ENCODE results near the gene GATA3. TPM values are rescaled to one million over a fixed set of nuclear protein-coding genes. Genes with fewer than 3 reads are reported as not detected.

GATA3 gene
- total RNA-seq, 1 donor from 2014 or later, result not detected

DNA sequence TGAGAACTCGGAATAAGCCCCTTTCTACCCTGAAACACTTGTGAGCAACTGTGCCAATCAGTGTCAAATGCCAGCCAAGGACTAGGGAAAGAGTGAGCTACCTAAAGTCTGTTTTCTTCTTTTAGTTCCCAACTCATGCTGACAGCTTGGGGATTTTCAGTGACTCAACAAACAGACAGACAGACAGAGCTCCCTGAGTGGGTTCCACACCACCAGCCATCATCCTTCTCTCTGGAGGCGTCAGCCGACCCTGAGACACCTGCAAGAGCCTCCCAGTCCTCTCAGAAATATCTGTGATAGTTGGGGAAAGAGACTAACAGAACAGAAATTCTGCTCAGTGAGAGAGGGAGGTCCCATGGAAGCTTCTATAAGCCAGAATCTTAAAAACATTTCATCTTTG lies 49.5 kb downstream of the GATA3 start:
- peaks cover 8% of the 10 kb centered on the region for H3K4me1 Mint-ChIP-seq
- Histone ChIP-seq H2AFZ (replicated peaks) (no peak overlapping the region), H3F3A (ENCODE audit: low read depth) (no peaks in the 10 kb centered on the region), H3K36me3 (no peaks in the 10 kb centered on the region), H3K27me3 (no peaks in the 10 kb centered on the region), H3K9me3 (ENCODE audit: low read depth) (no peaks in the 10 kb centered on the region), H4K20me1 (ENCODE audit: low read depth) (no peaks in the 10 kb centered on the region), H3K4me2 (no peak overlapping the region), H3K79me2 (ENCODE audit: low read depth) (no peaks in the 10 kb centered on the region), H3K27ac (no peak overlapping the region), H3K4me1 (peaks cover 11% of the 10 kb centered on the region), H3K4me3 (no peak overlapping the region), H3K9ac (no peak overlapping the region)
- H3K27ac Mint-ChIP-seq, result no peak overlapping the region
- no peaks in the 10 kb centered on the region for H3K36me3 Mint-ChIP-seq
- DNase-seq (ENCODE audit: low spot score), result no peak
- TF ChIP-seq EZH2phosphoT487 (IDR thresholded peaks at IDR 0.05), result no peak
- TF ChIP-seq, protein P1, sequence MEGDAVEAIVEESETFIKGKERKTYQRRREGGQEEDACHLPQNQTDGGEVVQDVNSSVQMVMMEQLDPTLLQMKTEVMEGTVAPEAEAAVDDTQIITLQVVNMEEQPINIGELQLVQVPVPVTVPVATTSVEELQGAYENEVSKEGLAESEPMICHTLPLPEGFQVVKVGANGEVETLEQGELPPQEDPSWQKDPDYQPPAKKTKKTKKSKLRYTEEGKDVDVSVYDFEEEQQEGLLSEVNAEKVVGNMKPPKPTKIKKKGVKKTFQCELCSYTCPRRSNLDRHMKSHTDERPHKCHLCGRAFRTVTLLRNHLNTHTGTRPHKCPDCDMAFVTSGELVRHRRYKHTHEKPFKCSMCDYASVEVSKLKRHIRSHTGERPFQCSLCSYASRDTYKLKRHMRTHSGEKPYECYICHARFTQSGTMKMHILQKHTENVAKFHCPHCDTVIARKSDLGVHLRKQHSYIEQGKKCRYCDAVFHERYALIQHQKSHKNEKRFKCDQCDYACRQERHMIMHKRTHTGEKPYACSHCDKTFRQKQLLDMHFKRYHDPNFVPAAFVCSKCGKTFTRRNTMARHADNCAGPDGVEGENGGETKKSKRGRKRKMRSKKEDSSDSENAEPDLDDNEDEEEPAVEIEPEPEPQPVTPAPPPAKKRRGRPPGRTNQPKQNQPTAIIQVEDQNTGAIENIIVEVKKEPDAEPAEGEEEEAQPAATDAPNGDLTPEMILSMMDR (IDR thresholded peaks at IDR 0.05), result no peak
- TF ChIP-seq EZH2 (IDR thresholded peaks at IDR 0.05), result no peak
- peaks cover 4% of the 10 kb centered on the region for H3K27me3 Mint-ChIP-seq (ENCODE audit: insufficient read depth, low read depth)
- peaks cover 3% of the 10 kb centered on the region for H3K9me3 Mint-ChIP-seq
- no peak overlapping the region for H3K4me3 Mint-ChIP-seq

DNA sequence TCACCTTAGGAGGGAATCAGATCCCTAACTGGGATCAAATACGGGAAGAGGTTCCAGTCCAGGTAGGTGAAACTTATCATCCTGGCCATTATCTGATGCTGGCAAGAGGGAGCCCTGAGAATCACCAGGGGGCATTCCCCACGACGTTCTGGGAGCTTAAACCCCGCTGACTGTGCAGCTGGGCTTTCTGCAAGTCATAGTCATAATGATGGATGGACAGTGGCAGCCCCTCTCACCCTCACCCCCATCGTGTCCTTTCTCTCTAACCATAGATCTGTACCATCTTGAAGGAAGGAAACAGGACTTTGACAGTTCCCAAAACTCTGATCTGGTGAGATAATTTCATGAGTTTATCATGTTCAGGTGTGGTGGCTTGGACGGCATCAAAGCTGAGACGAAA lies 50.2 kb downstream of the GATA3 start:
- TF ChIP-seq EZH2phosphoT487 (IDR thresholded peaks at IDR 0.05) (no peak), EZH2 (IDR thresholded peaks at IDR 0.05) (no peak)
- TF ChIP-seq, protein P1 (IDR thresholded peaks at IDR 0.05), result no peak
- no peak for DNase-seq (ENCODE audit: low spot score)
- Histone ChIP-seq H3F3A (ENCODE audit: low read depth) (no peaks in the 10 kb centered on the region), H3K9me3 (ENCODE audit: low read depth) (no peaks in the 10 kb centered on the region), H3K4me2 (no peak overlapping the region), H3K4me3 (no peak overlapping the region), H3K27me3 (no peaks in the 10 kb centered on the region), H2AFZ (replicated peaks) (no peak overlapping the region), H3K4me1 (peaks cover 11% of the 10 kb centered on the region), H3K9ac (no peak overlapping the region), H4K20me1 (ENCODE audit: low read depth) (no peaks in the 10 kb centered on the region), H3K27ac (no peak overlapping the region), H3K79me2 (ENCODE audit: low read depth) (no peaks in the 10 kb centered on the region), H3K36me3 (no peaks in the 10 kb centered on the region)
- H3K36me3 Mint-ChIP-seq, result no peaks in the 10 kb centered on the region
- H3K4me1 Mint-ChIP-seq, result peaks cover 8% of the 10 kb centered on the region
- peaks cover 4% of the 10 kb centered on the region for H3K27me3 Mint-ChIP-seq (ENCODE audit: insufficient read depth, low read depth)
- H3K27ac Mint-ChIP-seq, result no peak overlapping the region
- H3K9me3 Mint-ChIP-seq, result peaks cover 3% of the 10 kb centered on the region
- no peak overlapping the region for H3K4me3 Mint-ChIP-seq

DNA sequence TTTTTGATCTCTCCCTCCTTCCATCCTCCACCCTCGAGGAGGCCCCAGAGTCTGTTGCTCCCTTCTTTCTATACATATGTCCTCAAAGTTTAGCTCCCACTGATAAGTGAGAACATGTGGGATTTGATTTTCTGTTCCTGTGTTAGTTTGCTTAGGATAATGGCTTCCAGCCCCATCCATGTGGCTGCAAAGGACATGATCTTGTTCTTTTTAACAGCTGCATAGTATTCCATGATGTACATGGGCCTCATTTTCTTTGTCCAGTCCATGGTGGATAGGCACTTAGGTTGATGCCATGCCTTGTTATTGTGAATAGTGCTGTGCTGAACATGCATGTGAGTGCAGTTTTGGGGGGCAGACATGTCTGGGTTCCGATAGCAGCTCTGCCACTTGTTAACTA lies 51.4 kb downstream of the GATA3 start:
- Histone ChIP-seq H4K20me1 (ENCODE audit: low read depth) (no peaks in the 10 kb centered on the region), H3K9ac (no peak overlapping the region), H3K27me3 (no peaks in the 10 kb centered on the region), H2AFZ (replicated peaks) (no peak overlapping the region), H3K36me3 (no peaks in the 10 kb centered on the region), H3K4me1 (peaks cover 11% of the 10 kb centered on the region), H3F3A (ENCODE audit: low read depth) (no peaks in the 10 kb centered on the region), H3K27ac (no peak overlapping the region), H3K4me3 (no peak overlapping the region), H3K4me2 (no peak overlapping the region), H3K9me3 (ENCODE audit: low read depth) (no peaks in the 10 kb centered on the region), H3K79me2 (ENCODE audit: low read depth) (no peaks in the 10 kb centered on the region)
- H3K4me1 Mint-ChIP-seq, result peaks cover 8% of the 10 kb centered on the region
- no peak overlapping the region for H3K27ac Mint-ChIP-seq
- H3K36me3 Mint-ChIP-seq, result no peaks in the 10 kb centered on the region
- TF ChIP-seq, protein P1 (IDR thresholded peaks at IDR 0.05), result no peak
- TF ChIP-seq EZH2 (IDR thresholded peaks at IDR 0.05) (no peak), EZH2phosphoT487 (IDR thresholded peaks at IDR 0.05) (no peak)
- no peak overlapping the region for H3K4me3 Mint-ChIP-seq
- H3K27me3 Mint-ChIP-seq (ENCODE audit: insufficient read depth, low read depth), result peaks cover 4% of the 10 kb centered on the region
- peaks cover 3% of the 10 kb centered on the region for H3K9me3 Mint-ChIP-seq
- DNase-seq (ENCODE audit: low spot score), result no peak

All from neural progenitor cell (in vitro differentiated cells).